ENCODE results near the gene TRABD.

TRABD gene

GRCh38 chr22:50189184-50189848 is 3.6 kb downstream of the TRABD start:
- TF ChIP-seq CTCF (IDR thresholded peaks at IDR 0.05; ENCODE audit: extremely low read depth, insufficient read depth, missing control alignments): no peak
- in situ Hi-C loops (cut with MboI; ENCODE audit: low pct_unique_long_range_greater_than_20kb, low sequenced_read_pairs, unreplicated experiment): no loop called here
- no peak for DNase-seq (ENCODE audit: low spot score)

GRCh38 chr22:50189849-50190181 is 4.1 kb downstream of the TRABD start:
- TF ChIP-seq CTCF (IDR thresholded peaks at IDR 0.05; ENCODE audit: extremely low read depth, insufficient read depth, missing control alignments): no peak
- in situ Hi-C loops (cut with MboI; ENCODE audit: low pct_unique_long_range_greater_than_20kb, low sequenced_read_pairs, unreplicated experiment): no loop called here
- DNase-seq (ENCODE audit: low spot score): no peak

- in situ Hi-C loops (cut with MboI; ENCODE audit: low pct_unique_long_range_greater_than_20kb, low sequenced_read_pairs, unreplicated experiment): no loop called here
- DNase-seq (ENCODE audit: low spot score): peak; percentile 89
- TF ChIP-seq CTCF (IDR thresholded peaks at IDR 0.05; ENCODE audit: extremely low read depth, insufficient read depth, missing control alignments): peak; percentile 45
Measured at GRCh38 chr22:50190182-50190940, 4.6 kb downstream of the TRABD start.

DNA sequence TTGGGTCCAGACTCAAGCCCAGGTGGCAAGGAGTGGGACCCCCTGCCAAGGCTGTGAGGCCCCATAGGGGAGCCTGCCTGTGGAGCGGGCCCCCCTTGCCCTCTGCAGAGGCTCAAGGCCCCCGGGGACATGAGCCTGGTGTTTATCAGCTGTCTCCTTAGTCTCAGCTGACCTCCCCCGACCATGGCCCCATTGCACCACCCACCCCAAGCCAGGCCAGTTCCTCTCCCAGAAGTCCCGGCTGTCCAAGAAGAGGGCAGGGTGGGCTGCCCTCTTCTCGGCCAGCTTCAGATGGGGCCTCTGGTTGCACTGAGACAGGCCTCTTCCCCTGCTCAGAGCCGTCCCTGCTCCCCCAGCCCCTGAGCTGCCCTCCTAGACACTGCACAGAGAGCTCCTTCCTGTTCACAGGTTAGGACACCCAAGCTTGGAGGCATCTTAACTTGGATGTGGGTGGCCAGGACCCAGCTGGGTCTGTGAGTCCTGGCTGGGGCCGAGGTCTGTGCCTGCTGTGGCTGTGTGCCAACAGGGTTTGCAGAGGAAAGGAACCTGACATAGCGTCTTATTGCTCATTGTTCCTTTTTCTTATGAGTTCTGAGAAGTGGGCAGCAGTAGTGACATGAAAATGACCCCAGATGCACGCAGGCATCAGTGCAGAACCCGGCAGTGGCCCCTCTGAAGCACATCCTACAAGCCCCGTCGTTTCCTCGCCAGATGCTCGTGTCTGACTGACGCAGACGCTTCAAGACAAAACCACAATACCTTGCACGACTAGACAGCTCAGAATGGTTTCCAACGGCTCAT is 5.4 kb downstream of the TRABD start:
- no peak for TF ChIP-seq CTCF (IDR thresholded peaks at IDR 0.05; ENCODE audit: extremely low read depth, insufficient read depth, missing control alignments)
- in situ Hi-C loops (cut with MboI; ENCODE audit: low pct_unique_long_range_greater_than_20kb, low sequenced_read_pairs, unreplicated experiment): no loop called here
- DNase-seq (ENCODE audit: low spot score): peak; percentile 86

GRCh38 chr22:50192436-50193204 is 6.9 kb downstream of the TRABD start:
- in situ Hi-C loops (cut with MboI; ENCODE audit: low pct_unique_long_range_greater_than_20kb, low sequenced_read_pairs, unreplicated experiment): no loop called here
- TF ChIP-seq CTCF (IDR thresholded peaks at IDR 0.05; ENCODE audit: extremely low read depth, insufficient read depth, missing control alignments): no peak
- DNase-seq (ENCODE audit: low spot score): no peak

GRCh38 chr22:50193621-50194020 is 7.9 kb downstream of the TRABD start:
- in situ Hi-C loops (cut with MboI; ENCODE audit: low pct_unique_long_range_greater_than_20kb, low sequenced_read_pairs, unreplicated experiment): no loop called here
- TF ChIP-seq CTCF (IDR thresholded peaks at IDR 0.05; ENCODE audit: extremely low read depth, insufficient read depth, missing control alignments): no peak
- no peak for DNase-seq (ENCODE audit: low spot score)
